GM13977 (cell line): ENCODE data around the gene ENAH.
"Not testable (repeated sequence)": the region's sequence is repeated elsewhere in the genome, so short reads cannot be mapped to it uniquely, and the experiment has no call there.

Source experiments
- DNase-seq: peaks from one replicate; pipeline ENCODE4 v3.0.0; 2012; ENCODE audit warnings: low spot score
- in situ Hi-C: fragments of 300-500 bp; cut with MboI; formaldehyde crosslinking; loops from one replicate; pipeline ENCODE4 v1.12.0; 2022; ENCODE audit warnings: low sequenced_read_pairs, low pct_unique_long_range_greater_than_20kb, mixed read lengths, inconsistent platforms; ENCODE audit not compliant: unreplicated experiment
- TF ChIP-seq, protein P1 (sequence below): IDR thresholded peaks from 2 replicates; pipeline ENCODE4 v1.5.1; 2012; ENCODE audit warnings: mild to moderate bottlenecking, control low read depth; ENCODE audit not compliant: insufficient read depth; ENCODE audit errors: extremely low read depth, missing control alignments

Gene ENAH

DNA sequence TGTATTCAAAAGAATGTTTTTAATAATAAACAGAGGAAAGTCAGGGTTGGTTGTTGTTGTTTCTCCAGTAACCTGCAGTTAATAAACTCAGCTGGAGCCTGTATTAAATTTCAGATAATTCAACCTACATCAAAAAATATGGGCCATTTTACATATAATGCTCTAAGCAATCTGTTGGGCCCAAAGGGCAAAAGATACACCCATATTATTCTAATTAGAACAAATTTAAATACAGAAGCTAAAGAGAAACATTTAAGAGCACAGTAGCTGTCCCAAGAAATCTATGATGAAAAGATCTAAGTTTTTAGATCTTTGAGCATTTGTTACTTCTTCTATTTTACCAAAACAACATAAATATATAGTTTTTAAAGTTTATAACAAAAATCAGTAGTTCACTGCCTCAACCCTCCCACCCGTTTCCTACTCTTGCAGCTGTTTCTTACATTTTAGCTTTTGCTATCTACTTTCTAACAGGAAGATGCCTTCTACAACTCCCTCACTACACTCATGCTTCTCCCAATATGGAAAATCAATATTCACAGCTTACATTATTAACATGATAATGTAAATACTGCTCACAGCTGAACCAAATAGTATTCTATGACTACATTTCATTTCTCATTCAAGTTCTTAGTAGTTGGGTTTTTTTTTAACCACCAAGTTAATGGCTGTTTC is 130.2 kb downstream of the ENAH start:
- no peak for DNase-seq
- in situ Hi-C loops: no loop called here
- TF ChIP-seq, protein P1, sequence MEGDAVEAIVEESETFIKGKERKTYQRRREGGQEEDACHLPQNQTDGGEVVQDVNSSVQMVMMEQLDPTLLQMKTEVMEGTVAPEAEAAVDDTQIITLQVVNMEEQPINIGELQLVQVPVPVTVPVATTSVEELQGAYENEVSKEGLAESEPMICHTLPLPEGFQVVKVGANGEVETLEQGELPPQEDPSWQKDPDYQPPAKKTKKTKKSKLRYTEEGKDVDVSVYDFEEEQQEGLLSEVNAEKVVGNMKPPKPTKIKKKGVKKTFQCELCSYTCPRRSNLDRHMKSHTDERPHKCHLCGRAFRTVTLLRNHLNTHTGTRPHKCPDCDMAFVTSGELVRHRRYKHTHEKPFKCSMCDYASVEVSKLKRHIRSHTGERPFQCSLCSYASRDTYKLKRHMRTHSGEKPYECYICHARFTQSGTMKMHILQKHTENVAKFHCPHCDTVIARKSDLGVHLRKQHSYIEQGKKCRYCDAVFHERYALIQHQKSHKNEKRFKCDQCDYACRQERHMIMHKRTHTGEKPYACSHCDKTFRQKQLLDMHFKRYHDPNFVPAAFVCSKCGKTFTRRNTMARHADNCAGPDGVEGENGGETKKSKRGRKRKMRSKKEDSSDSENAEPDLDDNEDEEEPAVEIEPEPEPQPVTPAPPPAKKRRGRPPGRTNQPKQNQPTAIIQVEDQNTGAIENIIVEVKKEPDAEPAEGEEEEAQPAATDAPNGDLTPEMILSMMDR: no peak

DNA sequence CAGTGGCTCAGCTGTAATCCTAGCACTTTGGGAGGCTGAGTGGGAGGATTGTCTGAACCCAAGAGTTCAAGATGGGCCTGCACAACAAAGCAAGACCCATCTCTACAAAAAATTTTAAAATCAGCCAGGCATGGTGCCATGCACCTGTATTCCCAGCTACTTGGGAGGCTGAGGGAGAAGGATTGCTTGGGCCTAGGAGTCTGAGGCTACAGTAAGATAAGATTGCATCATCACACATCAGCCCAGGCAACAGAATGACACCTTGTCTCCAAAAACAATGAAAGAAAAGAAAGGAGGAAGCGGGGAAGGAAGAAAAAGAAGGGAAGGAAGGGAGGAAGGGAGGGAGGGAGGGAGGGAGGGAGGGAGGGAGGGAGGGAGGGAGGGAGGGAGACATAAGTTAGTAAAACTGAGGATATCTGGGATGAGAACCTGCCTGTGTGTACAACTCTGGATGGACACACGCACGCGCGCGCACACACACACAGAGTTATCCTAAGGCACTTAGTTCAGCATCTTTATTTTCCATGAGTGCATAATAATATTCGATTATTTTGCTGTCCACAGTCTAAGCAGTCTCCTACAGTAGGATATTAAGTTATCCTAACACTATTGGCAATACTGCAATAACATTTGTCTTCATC is 132.2 kb downstream of the ENAH start:
- in situ Hi-C loops: no loop called here
- DNase-seq: no peak
- TF ChIP-seq, protein P1: no peak

DNA sequence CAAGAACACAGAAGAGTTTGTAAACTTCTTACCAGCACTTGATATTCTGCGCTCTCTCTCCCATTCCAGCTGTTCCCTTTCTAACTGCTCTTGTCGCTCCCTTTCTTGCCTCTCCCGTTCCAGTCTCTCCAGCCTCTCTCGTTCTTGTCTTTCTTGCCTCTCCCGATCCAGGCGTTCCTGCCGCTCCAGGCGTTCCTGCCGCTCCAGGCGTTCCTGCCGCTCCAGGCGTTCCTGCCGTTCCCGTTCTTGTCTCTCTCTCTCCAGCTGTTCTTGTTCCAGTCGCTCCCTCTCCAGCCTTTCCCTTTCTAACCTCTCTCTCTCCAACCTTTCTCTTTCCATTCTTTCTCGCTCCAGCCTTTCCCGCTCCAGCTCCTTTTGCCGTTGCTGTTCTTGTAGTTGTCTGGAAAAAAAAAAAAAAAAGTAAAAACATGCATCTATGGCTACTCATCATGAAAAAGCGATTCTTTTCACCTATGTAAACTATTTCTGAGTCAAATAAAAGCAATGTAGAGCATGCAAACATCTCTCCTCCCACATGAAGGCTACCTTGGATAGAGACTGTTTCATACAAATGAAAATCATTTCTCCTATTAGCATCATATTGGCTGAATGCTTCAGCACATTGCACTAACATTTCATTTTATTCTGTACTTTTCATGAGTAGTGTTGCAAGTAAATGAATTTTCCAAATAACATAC is 133.6 kb downstream of the ENAH start:
- in situ Hi-C loops: no loop called here
- TF ChIP-seq, protein P1: no peak
- no peak for DNase-seq

DNA sequence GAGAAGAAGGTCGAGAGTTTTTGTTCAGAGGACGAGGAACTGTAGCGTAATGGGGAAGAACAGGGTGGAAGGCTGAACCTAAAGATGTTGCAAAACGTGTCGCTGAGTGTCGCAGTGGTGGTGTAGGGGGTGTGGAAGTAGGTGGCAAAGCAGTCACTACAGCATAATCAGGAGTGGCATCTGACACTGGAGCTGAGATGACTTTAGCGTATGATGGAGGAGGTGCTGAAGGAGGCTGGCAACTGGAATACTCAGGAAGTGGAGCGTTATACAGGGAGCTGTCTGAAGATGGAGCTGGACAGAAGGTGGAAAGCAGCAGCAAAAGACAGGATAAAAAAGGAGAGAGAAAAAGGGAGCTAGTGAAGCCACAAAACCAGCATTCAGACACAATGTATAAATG is 135.2 kb downstream of the ENAH start:
- DNase-seq: no peak
- TF ChIP-seq, protein P1: no peak
- in situ Hi-C loops: no loop called here

DNA sequence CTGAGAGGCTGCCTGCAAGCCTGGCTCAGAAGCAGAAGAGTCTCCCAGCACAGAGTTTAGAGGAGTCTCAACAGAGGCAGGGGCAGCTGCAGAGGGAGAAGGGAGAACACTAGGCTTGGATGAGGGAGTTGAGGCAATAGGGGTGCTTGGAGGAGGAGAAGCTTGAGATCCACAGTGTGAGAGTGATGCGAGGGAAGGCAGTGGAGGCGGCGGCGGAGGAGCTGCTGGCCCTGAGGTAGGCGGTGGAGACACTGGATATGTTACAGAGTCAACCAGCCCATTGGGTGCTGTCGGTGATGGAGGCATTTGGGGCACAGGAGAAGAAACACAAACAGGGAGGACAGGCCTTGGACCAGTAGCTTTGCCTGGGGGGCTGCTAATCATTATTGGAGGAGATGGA is 135.7 kb downstream of the ENAH start:
- TF ChIP-seq, protein P1: no peak
- in situ Hi-C loops: no loop called here
- DNase-seq: no peak

DNA sequence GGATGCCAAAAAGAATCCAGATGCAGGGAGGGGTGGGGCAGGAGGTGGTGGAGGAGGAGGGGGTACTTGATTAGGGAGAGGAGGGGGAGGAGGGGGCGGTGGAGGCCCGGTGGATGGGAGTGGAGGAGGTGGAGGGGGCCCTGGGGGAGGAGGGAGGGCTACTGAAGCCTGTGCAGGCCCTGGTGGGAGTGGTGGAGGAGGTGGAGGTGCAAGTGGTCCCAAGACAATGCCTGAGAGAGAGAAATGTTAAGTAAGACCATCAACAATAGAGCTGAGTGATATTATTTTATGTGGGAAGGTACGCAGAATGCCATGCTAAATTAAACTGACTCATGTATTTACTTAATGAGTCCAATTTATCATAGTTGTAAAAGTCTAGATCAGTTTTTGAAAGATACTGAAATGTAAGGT is 138.2 kb downstream of the ENAH start:
- no peak for DNase-seq
- in situ Hi-C loops: no loop called here
- TF ChIP-seq, protein P1: no peak

DNA sequence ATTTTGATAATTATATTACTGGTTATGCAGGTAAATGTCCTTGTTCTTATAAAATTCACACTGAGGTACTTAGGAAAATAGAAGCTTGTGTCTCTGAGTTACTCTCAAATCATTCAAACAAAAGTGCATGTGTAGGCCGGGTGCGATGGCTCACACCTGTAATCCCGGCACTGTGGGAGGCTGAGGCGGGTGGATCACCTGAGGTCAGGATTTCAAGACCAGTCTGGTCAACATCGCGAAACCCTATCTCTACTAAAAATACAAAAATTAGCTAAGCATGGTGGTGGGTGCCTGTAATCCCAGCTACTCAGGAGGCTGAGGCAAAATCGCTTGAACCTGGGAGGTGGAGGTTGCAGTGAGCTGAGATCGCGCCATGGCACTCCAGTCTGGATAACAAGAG is 139.3 kb downstream of the ENAH start:
- DNase-seq, in situ Hi-C loops: not testable (repeated sequence)
